ENCODE data around the gene PPM1D.

GRCh38 chr17:60647705-60648104, 47.7 kb downstream of the PPM1D start:
- no peak for TF ChIP-seq EZH2phosphoT487 (IDR thresholded peaks at IDR 0.05; ENCODE audit: borderline replicate concordance, low read depth)
- TF ChIP-seq CTCF (IDR thresholded peaks at IDR 0.05), result no peak
- no peak for TF ChIP-seq MAX (IDR thresholded peaks at IDR 0.05; ENCODE audit: low read depth)
- no peak for TF ChIP-seq SIN3A (IDR thresholded peaks at IDR 0.05; ENCODE audit: borderline replicate concordance, low read depth, low read length)
- TF ChIP-seq POLR2AphosphoS5 (IDR thresholded peaks at IDR 0.05; ENCODE audit: low read depth, low read length), result no peak
- no peak for TF ChIP-seq REST (IDR thresholded peaks at IDR 0.05; ENCODE audit: low read depth, low read length)
- no peak for TF ChIP-seq RCOR1 (IDR thresholded peaks at IDR 0.05; ENCODE audit: low read length)

Data from SK-N-SH (cell line).